K562 (cell line): ENCODE data around the gene MOCOS. TPM values are rescaled to one million over a fixed set of nuclear protein-coding genes. Genes with fewer than 3 reads are reported as not detected.

Experiments used
- ARNT ChIP-seq, 2 experiments: fragments of 450-650 bp; IDR thresholded peaks; 2 replicates each; pipeline ENCODE4 v1.6.1; 2016; ENCODE audit warnings: mild to moderate bottlenecking in 1 of 2
- CBFA2T2 ChIP-seq: fragments of 450-650 bp; conservative IDR thresholded peaks from 2 replicates; pipeline ENCODE4 v1.6.1; 2017; ENCODE audit warnings: mild to moderate bottlenecking
- MBD2 ChIP-seq: sonication (generic); IDR thresholded peaks from 2 replicates; pipeline ENCODE4 v1.6.1; 2016; ENCODE audit warnings: low read depth, borderline replicate concordance
- RAD21 ChIP-seq, 2 experiments: fragments of 250-450 bp in 1 of 2; fragments of 450-650 bp in 1 of 2; sonication (Bioruptor Pico) in 1 of 2; formaldehyde crosslinking in 1 of 2; IDR thresholded peaks in 1 of 2; conservative IDR thresholded peaks in 1 of 2; 2 replicates each; pipeline versions ENCODE4 v1.4.0 to v1.8.0; 2020 to 2022; ENCODE audit warnings: mild to moderate bottlenecking in 2 of 2, moderate library complexity in 1 of 2
- RBFOX2 ChIP-seq: fragments of 200-400 bp; formaldehyde crosslinking; IDR thresholded peaks from 2 replicates; pipeline ENCODE4 v1.6.1; 2017; ENCODE audit warnings: low read depth, mild to moderate bottlenecking, low read length, moderate library complexity
- ZNF212 ChIP-seq: fragments of 450-650 bp; formaldehyde crosslinking; IDR thresholded peaks from 2 replicates; pipeline ENCODE4 v1.4.0; 2020; ENCODE audit warnings: mild to moderate bottlenecking
- ZNF707 ChIP-seq: fragments of 250-450 bp; sonication (Bioruptor Pico); conservative IDR thresholded peaks from 2 replicates; pipeline ENCODE4 v1.8.0; 2022; ENCODE audit warnings: inconsistent platforms, mild to moderate bottlenecking, moderate library complexity
- polyA plus RNA-seq, 8 experiments: library from polyadenylated mRNA; depleted of rRNA in 4 of 8; stranded (reverse) in 5 of 8; unstranded in 3 of 8; fragments of >200 nt; fragmentation: Nextera tagmentation in 2 of 8; fragmentation: Illumina TruSeq in 1 of 8; extraction: Ambion mirVana in 2 of 8; extraction: Trizol in 1 of 8; gene quantifications; 2 replicates each; pipeline versions ENCODE4 v1.2.1 to v1.2.3, GENCODE V29; 2011 to 2014; ENCODE audit warnings: inconsistent platforms in 1 of 8, missing spikeins in 1 of 8
- total RNA-seq, 7 experiments: library from RNA; depleted of rRNA in 6 of 7; stranded (reverse); fragments of >200 nt in 6 of 7; fragmentation: Illumina TruSeq in 2 of 7; extraction: Trizol in 2 of 7; gene quantifications; 2 replicates each; pipeline versions ENCODE4 v1.2.1 to v1.2.3, GENCODE V29; 2011 to 2021; ENCODE audit warnings: low replicate concordance in 1 of 7
- TF ChIP-seq, protein P1 (sequence below), 2 experiments: fragments of 450-650 bp; formaldehyde crosslinking in 1 of 2; IDR thresholded peaks; 2 replicates each; pipeline versions ENCODE4 v1.4.0 to v1.6.1; 2014 to 2020; ENCODE audit warnings: mild to moderate bottlenecking in 2 of 2, borderline replicate concordance in 1 of 2, low read depth in 1 of 2

The MOCOS gene
- total and polyA plus RNA-seq, 9 of the 15 experiments (the other 6 are each of a cell fraction or from before 2014, with no cell fraction given), result 4.5 to 12.4 (median 9.1) TPM

GRCh38 chr18:36188916-36189315, 1.6 kb downstream of the MOCOS start (continued):
- 0 out of 4 replicates have a peak, but pooled peaks of 1 of the 2 experiments have one; percentile 22 for TF ChIP-seq ARNT (IDR thresholded peaks at IDR 0.05)
- no peak for TF ChIP-seq ZNF212 (CRISPR knock-in tag)
- TF ChIP-seq, protein P1, sequence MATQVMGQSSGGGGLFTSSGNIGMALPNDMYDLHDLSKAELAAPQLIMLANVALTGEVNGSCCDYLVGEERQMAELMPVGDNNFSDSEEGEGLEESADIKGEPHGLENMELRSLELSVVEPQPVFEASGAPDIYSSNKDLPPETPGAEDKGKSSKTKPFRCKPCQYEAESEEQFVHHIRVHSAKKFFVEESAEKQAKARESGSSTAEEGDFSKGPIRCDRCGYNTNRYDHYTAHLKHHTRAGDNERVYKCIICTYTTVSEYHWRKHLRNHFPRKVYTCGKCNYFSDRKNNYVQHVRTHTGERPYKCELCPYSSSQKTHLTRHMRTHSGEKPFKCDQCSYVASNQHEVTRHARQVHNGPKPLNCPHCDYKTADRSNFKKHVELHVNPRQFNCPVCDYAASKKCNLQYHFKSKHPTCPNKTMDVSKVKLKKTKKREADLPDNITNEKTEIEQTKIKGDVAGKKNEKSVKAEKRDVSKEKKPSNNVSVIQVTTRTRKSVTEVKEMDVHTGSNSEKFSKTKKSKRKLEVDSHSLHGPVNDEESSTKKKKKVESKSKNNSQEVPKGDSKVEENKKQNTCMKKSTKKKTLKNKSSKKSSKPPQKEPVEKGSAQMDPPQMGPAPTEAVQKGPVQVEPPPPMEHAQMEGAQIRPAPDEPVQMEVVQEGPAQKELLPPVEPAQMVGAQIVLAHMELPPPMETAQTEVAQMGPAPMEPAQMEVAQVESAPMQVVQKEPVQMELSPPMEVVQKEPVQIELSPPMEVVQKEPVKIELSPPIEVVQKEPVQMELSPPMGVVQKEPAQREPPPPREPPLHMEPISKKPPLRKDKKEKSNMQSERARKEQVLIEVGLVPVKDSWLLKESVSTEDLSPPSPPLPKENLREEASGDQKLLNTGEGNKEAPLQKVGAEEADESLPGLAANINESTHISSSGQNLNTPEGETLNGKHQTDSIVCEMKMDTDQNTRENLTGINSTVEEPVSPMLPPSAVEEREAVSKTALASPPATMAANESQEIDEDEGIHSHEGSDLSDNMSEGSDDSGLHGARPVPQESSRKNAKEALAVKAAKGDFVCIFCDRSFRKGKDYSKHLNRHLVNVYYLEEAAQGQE (IDR thresholded peaks at IDR 0.05; ENCODE audit: borderline replicate concordance), result no peak
- TF ChIP-seq, protein P1 (CRISPR knock-in tag; IDR thresholded peaks at IDR 0.05; ENCODE audit: low read depth), result no peak
- TF ChIP-seq CBFA2T2, result no peak
- no peak for TF ChIP-seq RBFOX2
- TF ChIP-seq RAD21 (CRISPR knock-in tag; conservative IDR thresholded peaks at IDR 0.05 in 1 of 2, IDR thresholded peaks at IDR 0.05 in 1 of 2), result 0 out of 4 replicates have a peak, but pooled peaks of 1 of the 2 experiments have one; percentile 5
- TF ChIP-seq ZNF707 (CRISPR knock-in tag), result no peak
- no peak for TF ChIP-seq MBD2
- TF ChIP-seq, all 486 proteins: peak for 4
